Stimulated activated CD4-positive, alpha-beta T cell treated with anti-CD3 and anti-CD28 coated beads, Interleukin-4, amount 100 ng/mL, for 48 hours (primary cell): Measurements from ENCODE around the gene TMEM221.
"Not testable (repeated sequence)": the region's sequence is repeated elsewhere in the genome, so short reads cannot be mapped to it uniquely, and the experiment has no call there.

ENCODE experiments used
- DNase-seq, 2 donors: peaks; one replicate each; pipeline ENCODE4 v3.0.0-alpha.2; 2020; ENCODE audit warnings: low read depth in 2 of 2

TMEM221 gene

DNA sequence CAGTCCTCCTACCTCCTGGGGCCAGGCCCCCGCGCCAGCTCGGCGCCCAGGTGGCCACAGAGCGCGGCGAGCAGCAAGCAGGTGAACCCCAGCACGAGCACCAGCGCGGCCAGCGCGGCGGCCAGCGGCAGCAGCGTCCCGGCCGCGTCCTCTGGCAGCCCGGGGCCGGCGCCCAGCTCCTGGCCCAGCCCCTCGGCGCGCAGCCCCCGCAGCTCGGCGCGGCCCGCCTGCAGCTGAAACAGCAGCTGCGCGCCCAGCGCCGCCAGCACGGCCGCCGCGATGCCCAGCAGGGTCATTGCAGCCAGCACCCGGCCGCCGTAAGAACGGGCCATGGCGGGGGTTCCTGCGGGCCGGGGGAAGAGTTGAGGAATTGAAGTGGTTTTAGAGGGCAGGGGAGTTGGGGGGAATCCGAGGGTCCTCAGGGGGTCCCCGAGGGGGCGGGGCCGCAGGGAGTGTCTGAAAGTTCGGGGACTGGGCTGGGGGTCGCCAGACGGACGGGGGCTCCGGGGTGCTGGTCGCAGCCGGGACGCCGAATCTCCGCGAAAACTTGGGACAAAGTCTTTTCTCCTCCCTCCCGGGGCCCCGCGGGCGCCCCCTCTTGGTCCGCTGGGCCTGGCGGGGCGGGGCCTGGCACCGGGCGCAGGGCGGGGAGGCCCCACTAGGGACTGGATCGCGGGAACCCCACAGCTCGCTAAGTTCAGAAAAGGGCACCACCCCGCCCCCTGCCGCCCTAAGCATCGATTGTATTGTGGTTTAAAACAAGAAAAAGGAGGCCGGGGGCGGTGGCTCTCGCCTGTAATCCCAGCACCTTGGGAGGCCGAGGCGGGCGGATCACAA is at the start of gene TMEM221:
TMEM221 (minus strand) TSS at position 538 of the 837 bp plus-strand sequence; CDS start at position 332, 206 bp downstream.
- DNase-seq = peak; percentile 47

DNA sequence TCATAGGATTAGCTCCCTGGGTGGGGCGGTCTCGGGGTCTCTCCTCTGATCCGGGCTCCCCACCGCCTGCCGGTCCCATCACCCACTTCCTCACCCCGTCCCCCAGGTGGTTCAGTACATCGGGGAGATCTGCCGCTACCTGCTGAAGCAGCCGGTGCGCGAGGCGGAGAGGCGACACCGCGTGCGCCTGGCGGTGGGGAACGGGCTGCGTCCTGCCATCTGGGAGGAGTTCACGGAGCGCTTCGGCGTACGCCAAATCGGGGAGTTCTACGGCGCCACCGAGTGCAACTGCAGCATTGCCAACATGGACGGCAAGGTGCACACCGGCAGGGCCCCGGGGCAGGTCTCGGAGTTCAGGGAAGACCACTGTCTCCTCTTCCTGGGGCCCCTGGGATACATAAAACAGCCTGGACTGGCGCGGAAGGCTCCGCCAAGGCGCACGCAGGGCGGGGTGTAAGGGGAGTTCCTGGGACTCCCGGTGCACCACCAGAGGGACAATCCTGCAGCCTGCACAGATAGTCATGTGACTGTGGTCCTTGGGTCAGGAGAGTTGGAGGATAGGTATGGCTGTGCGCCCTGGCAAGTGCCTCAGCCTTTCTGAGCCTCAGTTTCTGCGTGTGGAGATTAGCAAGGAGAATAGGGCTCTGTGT is 48.8 kb upstream of the TMEM221 start:
- no peak for DNase-seq

DNA sequence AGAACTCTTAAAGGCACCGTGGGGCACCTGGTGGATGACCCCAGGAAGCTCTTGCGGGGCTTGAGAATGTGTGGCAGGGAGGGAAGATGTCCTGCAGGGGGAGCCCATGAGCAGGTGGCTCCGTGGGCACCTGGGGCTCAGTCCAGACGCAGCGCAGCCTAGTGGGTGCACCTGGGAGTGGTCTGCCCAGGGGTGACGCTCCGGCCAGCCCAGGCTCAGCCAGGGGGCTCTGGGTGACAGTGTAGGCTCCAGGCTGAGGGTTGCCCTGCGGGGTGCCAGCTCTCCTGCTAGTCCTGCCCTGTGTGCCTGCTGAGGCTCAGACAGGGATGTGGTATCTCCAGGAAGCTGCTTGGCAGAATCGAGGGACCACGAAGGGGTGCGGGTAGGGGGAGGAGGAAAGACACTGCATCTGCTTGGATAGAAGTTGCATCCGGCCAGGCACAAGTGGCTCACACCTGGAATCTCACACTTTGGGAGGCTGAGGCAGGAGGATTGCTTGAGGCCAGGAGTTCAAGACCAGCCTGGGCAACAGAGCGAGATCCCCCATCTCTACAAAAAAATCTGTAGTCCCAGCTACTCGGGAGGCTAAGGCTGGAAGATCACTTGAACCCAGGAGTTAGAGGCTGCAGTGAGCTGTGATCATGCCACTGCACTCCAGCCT is 48.0 kb upstream of the TMEM221 start:
- peak; percentile 80 to 86 for DNase-seq

DNA sequence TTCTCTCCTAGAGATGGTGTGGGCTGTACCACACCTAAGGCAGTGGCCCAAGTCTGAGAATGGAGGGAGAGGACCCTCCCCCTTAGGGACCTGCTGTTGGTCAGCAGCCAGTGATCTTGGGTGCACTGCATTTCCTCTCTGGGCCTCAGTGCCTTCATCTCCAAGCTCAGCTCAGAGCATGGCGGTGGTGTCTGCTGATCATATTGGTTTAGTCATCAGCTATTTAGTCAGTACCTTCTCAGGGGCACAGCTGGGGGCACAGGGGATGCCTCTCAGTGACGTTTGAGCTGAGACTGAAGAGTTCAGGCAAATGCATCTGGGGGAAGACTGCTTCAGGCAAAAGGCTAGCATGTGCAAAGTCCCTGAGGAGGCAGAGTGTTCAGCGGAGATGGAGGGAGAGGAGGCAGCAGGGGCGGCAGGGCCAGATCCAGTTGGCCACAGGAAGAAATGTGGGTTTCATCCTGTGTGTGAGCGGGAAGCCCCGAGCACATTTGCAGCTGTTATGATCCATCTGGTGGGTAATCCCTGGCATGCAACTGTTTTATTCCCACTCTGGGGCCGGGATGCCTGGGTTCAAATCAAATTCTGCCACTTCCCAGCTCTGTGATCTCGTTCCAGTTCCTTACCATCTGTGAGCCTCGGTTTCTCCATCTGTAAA is 47.3 kb upstream of the TMEM221 start:
- DNase-seq = no peak

DNA sequence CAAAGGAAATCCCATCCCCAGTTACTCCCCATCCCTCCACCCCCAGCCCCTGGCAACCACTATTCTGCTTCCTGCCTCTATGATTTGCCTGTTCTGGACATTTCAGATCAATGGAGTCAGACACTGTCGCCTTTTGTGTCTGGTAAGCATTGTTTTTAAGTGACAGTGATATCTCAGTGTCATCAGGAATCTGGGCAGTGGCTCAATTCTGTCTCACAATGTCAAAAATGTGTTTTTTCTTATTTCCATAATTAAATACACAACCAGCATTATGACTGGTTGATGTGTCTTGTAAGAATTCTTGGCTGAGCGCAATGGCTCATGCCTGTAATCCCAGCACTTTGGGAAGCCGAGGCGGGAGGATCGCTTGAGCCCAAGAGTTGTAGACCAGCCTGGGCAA is 42.8 kb upstream of the TMEM221 start:
- no peak for DNase-seq

DNA sequence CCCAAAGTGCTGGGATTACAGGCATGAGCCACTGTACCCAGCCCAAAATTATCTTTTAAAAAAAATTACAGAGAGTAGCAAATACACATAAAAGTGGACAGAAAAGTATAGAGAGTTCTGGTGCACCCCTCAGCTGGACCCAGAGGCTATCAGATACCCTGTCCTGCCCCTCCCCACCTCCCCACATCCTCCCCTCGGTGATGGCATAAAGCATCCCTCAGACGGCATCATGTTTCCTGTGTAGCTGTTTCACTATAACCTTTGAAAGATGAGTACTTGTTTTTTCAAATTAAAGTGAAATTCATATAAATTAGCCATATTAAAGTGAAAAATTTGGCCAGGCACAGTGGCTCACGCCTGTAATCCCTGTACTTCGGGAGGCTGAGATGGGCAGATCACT is 41.9 kb upstream of the TMEM221 start:
- no peak for DNase-seq

DNA sequence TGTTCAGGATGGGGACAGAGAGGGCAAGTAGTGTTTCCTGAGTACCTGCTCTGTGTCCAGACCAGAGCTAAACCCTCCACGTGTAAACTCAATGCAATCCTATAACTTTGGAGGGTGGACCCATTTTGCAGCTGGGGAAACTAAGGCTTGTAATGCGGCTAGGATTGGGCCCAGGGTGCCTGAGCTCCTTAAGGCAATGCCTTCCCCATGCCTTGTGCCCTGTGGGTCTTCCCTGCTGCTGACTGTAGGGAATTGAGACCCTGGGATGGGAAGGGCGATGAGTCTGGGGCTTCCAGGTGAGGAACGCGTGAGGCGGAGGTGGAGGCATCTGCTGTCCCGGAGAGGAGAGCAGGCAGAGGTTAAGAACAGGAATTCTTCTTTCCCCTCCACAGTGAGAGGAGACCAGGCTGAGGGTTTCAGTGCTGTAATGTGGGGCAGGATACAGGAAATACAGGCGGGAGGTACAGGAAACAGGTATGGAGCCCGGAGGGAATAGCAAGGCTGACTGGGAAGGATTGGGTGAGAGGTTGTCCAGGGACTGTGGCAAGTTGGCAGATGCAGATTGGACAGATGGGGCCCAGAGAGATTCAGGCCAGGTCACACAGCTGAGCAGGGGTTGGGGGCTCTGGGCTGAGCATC is 41.0 kb upstream of the TMEM221 start:
- no peak for DNase-seq

DNA sequence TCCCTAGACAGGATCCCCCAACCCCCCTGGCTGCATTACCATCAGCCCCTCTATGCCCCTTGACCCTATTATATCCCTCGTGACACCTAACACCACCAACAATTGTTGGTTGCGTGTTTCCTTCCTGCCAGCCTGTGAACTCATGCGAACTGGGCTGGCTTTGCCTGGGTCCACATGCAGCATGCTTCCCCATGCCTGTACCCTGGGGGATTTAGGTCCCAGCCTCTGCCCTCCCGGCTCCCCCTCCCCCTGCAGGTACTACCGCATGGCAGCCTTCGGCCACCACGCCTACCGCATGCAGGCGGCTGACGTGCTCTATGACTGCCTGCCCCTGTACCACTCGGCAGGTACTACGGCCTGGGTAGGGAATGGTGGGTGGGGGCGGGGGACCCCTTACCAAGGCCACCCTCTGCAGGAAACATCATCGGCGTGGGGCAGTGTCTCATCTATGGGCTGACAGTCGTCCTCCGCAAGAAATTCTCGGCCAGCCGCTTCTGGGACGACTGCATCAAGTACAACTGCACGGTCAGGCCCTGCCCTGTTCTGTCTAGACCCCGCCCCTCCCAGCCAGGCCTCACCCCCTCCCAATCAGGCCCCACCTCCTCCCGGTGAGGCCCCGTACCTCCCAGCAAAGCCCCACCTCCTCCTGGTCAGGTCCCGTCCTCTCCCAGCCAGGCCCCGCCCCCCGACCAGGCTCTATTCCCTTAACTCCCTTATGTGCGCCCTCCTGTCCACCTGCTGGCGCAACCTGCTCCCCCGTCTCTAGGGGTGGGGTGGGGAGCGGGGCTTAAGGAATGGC is 40.3 kb upstream of the TMEM221 start:
- DNase-seq = peak; percentile 76

DNA sequence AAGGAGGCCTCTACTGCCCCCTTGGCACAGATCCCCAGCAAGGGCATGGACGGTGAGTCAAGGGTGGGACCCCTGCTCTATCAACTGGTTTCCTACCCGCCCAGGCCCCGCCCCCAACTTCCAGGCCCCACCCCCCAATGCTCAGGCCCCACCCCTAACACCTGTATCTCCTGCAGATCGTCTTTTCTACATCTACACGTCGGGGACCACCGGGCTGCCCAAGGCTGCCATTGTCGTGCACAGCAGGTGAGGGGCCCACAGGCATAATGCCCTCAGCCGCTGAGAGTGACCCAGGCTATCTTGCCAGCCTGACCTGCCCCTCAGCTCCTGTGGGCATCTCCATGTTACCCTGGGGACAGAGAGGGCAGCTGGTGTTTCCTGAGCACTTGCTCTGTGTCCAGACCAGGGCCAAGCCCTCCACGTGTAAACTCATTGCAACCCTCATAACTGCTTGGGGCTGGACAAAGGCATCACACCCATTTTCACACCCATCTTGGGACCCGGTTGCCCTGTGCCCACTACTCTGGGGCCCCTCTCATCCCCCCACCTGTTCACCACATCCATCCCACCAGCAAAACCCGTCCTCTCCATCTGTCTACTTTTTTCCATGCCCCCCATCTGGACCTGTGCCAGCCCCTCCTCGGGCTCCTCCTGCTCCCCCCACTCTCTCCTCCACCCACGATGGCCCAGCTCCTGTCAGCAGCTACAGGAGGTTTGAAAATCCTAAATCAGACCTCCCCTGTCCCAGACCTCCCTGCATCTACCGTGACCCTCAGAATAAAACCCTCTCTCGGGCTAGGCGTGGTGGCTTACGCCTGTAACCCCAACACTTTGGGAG is 39.0 kb upstream of the TMEM221 start:
- no peak for DNase-seq

DNA sequence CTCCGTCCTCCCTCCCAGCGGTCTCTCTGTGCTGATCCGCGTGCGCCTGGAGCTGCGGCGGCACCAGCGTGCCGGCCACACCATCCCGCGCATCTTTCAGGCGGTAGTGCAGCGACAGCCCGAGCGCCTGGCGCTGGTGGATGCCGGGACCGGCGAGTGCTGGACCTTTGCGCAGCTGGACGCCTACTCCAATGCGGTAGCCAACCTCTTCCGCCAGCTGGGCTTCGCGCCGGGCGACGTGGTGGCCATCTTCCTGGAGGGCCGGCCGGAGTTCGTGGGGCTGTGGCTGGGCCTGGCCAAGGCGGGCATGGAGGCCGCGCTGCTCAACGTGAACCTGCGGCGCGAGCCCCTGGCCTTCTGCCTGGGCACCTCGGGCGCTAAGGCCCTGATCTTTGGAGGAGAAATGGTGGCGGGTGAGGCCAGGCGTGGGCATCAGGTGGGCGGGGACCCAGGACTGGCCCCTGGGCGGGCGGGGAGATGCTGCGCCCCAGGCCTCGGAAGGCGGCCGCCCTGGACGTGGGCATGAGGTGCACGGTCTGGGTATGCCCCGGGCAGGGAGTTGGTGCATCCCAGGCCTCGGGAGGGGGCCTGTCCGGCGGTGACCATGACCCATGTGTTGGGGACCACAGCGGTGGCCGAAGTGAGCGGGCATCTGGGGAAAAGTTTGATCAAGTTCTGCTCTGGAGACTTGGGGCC is 38.2 kb upstream of the TMEM221 start:
- no peak for DNase-seq

DNA sequence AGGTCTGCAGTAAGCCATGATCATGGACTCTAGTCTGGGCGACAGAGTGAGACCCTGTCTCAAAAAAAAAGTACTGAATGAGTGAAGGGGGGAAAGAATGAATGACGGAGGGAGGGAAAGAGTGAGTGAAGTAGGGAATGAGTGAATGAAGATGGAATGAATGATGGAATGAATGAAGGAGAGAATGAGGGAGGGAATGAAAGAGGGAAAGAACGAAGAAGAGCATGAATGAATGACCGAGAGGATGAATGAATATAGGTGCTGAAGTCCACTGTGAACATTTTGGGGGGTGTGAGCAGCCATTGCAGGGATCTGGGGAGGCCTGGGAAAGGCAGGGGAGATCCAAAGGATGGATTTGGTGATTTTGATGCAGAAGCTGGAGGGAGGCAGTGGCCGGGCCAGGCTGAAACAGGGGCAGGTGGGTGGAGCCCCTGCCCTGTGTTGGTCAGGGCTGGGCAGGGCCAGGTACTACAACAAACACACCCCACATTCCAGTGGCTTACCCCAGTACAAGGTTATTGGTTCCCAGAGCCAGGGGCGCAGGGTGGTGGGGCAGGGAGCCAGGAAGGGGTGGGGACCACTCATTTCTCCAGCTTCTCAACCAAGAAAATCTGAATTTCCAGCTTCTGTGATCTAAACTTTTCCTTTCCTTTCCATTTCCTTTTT is 36.2 kb upstream of the TMEM221 start:
- no peak for DNase-seq

DNA sequence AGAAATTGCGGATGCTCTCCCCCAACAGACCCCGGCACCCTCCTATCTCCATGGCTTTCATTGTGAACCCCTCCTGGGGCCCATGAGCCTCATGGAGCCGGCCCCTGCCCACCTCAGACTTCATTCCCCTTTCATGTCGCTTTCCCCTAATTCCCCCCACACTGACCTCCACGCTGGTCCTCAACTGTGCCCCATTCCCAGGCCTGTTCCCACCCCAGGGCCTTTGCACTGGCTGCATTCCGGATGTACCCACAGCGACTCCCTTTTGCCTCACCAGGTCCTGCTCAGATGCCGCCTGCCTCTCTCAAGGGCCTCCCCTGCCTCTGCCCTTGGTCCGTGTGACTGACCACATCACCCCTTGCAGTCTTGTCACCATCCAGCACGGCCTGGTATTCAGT is 35.1 kb upstream of the TMEM221 start:
- no peak for DNase-seq

DNA sequence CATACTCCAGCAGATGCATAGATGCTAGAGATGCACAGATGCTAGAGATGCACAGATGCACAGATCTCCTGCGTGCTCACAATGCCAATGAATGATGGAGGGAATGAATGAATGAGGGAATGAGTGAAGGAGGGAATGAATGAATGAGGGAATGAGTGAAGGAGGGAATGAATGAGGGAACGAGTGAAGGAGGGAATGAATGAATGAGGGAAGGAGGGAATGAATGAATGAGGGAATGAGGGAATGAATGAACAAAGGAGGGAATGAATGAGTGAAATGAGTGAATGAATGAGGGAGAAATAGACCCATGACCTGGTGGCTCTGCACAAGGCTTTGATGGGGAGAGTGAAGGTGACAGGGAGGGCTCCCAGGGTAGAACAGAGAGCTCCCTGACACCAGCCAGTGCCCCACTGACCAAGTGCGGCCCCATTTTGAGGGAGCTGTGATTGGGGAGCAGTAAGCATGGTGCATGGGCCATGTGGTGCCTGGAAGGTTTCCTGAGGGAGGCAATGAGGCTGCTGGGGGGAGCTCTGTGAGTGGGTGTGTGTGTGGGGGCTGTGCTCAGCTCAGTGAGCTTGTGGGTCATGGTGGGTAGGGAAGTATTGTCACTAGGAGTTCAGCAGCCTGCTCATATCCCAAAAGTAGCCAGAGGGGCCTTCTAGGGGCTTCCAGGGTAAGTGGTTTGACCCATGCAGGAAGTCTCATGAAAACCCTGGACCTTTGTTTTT is 34.6 kb upstream of the TMEM221 start:
- DNase-seq = no peak

DNA sequence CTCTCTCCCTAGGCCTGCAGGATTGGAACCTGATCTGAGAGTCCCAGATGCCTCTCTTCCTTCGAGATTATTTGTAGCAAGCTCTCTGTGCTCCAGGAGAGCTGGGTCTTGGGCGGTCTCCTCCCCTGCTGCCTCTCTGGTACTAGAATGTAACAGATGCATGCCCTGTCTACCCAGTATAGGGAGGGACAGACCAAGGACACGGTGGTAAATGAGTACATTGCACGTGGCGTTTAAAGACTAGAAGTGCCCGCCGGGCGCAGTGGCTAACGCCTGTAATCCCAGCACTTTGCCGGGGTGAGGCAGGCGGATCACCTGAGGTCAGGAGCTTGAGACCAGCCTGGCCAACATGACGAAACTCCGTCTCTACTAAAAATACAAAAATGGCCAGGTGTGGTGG is 33.5 kb upstream of the TMEM221 start:
- DNase-seq = no peak

DNA sequence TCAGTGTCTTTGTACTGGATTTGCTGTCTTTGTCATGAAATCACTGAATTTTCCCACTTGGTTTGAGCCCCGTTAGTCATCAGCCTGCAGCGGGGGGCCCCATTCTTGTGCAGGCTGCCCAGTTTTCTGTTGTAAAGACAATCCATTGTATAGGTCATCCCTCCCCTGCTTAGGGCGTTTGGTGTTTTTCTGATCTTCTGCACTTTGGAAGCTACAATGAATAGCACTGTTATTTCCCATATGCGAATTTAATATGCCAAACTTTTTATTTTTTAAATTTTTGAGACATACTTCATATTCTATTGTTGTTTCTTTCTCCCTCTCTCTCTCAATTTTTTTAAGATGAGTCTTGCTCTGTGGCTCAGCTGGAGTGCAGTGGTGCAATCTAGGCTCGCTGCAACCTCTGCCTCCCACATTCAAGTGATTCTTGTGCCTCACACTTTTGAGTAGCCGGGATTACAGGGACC is 30.9 kb upstream of the TMEM221 start:
- no peak for DNase-seq

DNA sequence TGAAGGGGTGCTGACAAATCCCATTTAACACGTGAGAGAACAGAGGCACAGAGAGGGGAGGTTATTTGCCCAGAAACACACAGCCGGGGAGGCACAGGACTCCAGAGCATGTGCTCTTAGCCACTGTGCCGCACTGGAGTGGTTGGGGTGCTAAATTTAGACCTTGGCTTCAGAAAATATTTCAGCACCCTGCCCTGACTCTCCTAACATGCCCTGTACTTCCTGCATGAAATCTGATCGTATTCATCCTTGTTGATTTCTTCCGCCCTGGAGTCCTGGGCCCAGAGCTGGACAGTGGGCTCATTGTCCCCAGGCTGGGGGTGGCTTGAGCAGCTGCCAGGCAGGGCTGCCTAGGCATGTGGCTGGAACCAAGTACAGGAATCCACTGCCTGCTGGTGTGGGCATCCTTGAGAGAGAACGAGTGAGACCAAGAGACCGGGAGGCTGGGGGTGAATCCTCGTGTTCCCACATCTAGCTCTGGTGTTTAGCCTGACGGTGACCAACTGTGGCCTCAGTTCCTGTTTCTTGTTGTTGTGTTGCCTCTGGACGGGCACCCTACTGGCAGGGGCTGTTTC is 27.2 kb upstream of the TMEM221 start:
- DNase-seq = no peak

DNA sequence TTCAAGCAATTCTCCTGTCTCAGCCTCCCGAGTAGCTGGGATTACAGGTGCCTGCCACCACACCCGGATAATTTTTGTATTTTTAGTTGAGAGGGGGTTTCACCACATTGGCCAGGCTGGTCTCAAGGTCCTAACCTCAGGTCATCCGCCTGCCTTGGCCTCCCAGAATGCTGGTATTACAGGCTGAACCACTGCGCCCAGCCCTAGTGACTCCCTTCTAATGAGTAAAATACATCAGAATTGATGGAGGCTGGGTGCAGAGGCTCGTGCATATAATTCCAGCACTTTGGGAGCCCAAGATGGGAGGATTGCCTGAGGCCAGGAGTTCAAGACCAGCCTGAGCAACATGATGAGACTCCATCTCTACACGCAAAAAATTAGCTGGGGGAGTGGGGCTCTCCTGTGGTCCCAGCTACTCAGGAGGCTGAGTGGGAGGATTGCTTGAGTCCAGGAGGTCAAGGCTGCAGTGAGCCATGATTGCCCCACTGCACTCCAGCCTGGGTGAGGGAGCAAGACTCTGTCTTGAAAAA is 26.6 kb upstream of the TMEM221 start:
- DNase-seq = not testable (repeated sequence)
